HG02678 (cell line): ENCODE data around the gene ARHGAP26.

Experiments used
- ATAC-seq: cut with Tn5 transposase; IDR thresholded peaks from one replicate; pipeline ENCODE4 v1.9.1; 2021; ENCODE audit warnings: mild to moderate bottlenecking, moderate library complexity; ENCODE audit not compliant: unreplicated experiment

Gene ARHGAP26

DNA sequence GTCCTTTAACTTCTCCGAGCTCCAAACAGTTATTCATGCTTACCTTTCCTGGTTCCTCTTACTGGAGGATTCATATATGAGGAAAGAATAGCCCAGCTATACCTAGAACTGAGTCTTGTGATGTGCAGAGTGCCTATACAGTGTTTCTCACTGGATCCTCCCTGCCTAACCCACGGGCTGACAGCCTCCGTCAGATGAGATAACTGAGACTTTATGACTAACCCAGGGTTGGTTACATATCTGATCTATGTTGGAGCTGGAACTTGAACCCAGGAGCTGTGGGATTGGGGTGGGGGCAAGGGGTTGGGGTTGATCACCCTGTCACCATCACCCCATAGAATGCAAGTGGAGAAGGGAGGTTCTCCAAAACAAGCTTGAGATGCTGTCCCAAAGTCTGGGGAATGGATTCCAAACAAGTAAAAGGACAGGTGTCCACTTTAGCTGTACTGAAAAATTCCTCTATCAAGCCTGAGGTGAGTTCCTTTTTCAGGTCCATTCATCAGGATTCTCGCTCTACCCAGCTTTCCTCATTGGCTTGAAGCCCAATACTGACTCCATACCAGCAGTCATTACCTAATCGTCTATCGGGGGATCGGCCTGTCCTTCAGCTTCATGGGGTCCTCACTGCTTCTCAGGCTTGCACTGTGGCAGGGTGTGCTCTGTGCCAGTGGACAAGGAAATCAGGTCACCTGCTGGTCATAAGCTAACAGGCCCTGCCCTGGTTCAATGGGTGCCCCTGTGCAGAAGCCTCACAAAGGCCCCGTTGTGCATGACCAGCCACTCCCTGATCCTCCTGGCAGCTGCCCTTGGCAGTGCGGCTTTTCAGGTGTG is 100.6 kb downstream of the ARHGAP26 start:
- no peak for ATAC-seq

DNA sequence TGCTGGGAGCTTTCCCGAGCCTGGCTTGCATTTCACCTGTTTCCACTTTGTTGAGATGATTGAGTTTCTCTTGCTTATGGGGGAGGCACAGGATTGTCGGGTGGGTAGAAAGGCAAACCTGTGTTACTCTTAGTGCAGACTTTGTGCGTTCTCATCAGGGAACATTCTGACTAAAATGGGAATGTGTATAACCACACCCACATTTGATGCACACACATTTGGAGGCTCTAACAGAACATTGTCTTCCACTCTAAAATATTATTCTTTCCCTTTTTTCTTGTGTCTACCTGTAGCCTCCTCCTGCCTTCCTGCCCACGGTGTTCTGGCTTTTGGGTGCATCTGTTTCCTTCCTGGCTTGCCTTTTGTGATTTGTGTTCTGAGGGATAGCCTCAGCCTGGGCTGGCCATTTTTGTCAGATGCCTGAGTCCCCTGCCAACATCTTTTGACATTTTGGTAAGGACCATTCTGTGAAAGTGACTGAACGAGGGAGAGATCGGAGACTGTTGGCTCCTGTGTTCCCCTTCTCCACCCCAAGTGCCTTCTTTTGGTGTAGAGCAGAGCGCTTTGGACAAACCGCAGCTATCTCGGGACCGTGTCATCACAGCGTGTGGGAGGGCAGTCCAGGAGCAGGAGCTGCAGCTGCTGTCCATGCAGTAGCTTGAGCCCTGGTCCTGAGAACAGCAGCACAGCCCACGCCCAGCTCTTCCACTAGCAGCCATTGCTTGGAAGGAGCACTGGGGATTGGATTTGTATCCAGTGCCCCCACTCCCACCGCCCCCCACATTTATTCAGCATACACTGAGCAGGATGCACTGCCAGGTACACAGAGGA is 101.4 kb downstream of the ARHGAP26 start:
- ATAC-seq: no peak

DNA sequence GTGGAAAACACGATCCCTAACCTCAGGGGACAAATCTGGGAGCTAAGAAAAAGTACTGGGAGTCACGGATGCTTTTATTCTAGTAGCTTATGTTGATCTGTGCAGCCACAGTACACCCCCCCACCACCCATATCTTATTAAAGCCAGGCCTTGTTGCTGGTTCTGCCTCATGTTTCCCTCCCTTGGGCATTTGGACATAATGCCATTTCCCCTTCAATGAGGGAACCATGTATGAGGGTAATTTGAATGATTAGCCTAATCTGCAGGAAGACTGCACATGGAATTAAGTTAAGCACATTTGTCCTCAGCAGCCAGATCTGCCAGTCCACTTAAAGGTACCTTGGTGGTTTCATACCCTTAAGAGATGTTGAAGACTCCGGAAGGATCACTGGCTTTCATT is 102.0 kb downstream of the ARHGAP26 start:
- no peak for ATAC-seq

DNA sequence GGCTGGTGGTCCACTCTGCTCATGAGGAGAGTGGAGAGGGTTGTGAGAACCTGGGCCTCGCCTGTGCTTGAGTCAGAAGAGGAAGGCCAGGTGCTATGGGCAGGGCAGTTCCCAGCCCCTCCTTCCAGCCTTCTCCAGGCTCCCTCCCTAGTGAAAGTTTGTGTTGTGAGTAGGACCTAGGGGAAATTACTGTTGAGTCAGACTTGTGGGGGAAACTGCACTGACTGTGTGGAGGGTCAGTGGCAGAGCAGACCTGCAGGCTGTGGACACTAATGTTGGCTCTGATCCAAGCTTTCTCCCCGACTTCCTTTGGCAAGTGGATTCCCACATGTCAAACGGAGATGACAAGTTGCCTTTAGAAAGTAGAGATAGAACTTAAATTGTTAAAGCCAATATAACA is 102.6 kb downstream of the ARHGAP26 start:
- ATAC-seq: no peak

DNA sequence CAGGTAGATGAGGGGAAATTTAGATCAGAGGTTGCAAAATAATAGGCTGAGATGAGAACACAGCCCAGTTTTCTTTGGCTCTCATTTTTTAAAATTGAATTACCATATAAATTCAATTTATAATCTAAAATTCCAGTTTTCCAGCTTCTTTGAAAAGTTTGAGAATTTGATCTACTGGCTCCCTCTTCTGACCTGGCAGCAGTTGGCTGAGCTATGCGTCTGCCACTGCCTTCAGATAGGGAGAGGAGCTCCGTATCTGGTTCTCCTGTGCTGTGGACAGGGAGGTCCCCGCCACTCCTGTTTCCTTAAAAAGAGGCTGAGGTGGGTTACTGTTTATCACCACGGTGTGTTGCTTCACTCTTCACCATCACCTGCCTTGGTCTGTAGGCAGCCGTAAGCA is 103.7 kb downstream of the ARHGAP26 start:
- no peak for ATAC-seq

DNA sequence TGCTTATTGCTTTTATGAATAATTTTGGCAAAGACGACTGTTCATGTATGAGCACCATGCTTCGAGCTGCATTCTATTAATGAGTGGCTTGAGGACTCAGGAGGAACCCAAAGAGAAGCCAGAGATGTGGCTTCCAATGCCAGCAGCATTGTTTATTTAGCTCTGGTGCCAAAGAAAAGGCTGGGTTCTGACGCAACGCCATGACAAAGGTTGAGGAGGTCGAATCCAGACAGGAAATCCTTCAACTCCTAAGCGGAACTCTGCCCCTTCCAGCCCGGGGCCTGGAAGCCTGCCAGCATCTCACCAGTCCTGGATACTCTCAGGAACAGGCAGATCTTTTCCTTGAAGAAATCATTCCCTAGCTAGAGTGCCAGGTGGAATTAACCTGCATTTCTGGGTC is 104.4 kb downstream of the ARHGAP26 start:
- ATAC-seq: no peak

DNA sequence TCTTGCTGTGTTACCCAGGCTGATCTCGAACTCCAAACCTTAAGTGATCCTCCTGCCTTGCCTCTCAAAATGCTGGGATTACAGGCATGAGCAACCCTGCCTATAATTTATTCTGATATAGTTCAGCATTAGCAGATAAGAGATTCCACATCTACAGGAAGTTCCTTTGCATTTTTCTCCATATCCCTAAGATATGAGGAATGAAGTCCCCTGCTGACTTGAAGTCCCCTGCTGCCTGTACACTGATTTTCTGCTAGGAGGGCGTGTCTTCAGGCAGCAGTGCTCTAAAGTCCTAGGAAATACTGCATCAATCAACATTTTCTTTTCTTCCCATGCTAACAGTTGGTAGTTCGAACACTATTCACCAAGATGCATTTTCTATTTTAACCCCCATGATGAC is 105.8 kb downstream of the ARHGAP26 start:
- no peak for ATAC-seq

DNA sequence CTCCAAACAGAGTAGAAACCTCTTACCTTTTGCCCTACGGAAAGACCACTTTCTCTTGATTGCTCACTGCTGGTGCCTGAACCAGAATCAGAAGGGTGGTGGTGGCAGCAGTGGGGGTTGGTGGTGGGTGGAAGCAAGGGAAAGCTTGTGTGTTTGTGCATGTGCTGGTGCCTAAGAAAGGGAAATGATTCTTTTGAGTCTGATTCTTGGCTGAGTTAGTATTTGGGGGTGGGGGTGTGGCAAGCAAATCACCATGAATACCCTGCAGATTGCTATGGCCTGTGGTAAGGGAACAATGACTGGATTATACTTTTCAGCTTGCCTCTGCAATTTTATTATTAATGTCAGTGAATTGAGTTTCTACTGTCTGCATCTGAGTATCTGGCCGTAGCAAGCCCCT is 106.6 kb downstream of the ARHGAP26 start:
- no peak for ATAC-seq

DNA sequence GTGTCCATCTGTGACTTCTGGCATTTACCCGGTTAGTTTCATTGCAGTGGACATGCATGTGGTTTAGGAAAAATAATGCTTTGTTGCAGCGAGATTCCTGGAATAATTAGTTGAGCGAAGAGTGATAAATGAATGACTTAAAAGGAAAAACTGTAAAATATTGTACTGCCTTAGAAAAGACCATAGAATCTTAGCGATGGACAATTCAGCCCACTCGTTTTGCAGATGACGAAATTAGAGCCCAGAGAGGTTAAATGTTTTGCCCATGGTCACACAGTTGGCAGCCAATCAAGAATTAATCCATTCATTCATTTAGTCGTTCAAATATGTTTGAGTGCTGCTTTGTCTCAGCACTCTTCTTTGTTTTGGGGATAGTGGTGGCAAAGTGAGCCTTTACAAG is 107.9 kb downstream of the ARHGAP26 start:
- no peak for ATAC-seq

DNA sequence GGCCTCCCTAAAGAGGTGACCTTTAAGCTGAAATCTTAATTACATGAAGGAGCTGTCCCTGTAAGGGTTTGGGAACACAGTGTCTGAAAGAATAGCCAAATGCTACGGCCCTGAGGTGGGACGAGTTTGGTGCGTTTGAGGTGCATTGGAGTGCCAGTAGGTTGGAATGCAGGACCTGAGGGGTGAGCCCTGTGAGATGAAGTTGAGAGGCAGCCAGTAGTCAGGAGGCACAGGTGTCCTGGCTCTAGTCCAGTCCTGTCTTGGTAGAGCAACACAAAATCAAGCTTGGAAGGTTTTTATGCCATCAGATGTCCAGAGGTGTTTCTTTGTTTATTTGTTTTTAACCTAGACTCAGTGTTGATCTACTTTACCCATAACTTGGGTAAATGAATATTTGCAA is 108.5 kb downstream of the ARHGAP26 start:
- no peak for ATAC-seq

DNA sequence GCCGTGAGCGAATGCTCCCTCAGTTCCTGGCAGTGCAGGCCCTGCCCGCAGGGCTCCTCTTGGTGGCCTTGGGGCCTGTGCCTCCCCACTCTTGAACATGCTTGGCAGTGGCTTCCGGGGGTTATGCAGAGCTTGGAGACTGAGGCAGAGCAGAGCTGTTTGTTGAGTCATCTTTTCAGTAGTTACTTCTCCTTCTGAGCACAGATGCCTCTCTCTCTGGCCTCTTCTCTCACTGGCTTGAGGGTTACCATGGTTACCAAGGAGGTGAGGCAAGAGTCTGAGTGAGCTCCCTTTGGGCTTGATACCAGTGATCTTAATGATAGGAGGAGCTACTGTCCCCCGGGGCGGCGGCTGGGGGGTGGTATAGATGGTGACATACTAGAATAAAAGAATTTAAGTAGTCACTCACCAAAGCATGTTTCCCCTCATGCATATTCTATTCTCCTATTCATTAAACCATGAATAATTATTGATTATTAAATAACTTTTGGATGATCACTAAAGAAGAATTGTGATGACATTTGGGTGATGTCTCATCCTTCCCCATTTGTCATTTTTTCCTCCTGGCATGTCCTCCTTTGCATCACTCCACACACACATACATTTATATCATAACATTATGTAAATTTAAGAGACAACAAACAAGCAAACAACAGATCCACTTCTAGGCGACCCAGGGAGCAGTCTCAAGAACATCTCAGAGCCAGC is 111.1 kb downstream of the ARHGAP26 start:
- peak; percentile 52 for ATAC-seq

DNA sequence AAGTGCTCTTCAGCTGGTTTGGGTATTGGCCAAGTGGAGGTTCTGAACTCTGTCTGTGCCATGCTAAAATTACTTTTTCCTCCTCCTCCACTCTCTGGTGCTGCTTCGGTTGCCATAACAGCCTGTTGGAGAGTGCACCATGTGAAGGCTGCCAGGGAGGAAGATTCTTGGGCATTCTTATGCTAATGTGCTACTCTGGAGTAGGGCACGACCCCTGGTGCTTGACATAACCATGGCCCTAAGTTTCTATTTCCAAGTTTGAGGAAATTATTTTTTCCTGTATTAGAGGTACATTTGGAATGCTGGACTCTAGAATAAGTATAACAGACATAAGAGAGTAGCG is 111.6 kb downstream of the ARHGAP26 start:
- ATAC-seq: no peak

DNA sequence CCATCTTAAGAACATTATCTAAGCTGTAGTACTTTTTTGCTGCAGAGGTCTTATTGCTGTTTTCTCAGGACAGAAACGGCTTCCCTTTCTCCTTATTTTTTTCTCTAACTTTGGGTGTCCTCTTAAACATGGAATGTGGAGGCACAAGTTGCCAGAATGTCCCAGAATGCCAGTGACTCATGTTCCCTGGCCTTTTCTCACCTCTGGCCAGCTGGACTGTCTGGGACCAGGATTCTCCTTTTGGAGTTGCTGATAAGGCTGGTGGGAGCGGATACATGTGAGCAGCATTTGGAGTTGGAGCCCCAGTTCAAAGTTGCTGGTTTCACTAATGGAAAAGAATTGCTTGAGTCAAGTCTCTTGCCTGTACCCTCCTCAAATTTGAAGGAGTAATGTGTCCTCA is 112.8 kb downstream of the ARHGAP26 start:
- no peak for ATAC-seq

DNA sequence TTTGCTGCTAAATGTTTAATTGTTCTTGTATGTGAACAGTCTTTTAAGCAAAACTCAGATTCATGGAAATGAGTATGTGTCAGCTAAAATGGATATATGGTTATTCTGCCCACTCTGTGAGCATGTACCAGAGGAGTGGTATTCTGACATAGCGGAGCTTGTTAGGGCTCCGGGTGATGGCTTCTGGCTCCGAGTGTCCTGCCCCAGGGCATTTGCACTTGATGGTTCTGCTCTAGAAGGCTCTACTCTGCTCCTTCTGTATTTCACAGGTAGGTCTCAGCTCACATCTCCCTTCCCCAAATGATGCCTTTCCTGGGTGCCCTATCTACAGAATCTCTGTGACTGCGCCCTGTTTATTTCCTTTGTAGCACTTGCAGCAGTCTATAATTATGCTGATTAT is 113.3 kb downstream of the ARHGAP26 start:
- no peak for ATAC-seq

DNA sequence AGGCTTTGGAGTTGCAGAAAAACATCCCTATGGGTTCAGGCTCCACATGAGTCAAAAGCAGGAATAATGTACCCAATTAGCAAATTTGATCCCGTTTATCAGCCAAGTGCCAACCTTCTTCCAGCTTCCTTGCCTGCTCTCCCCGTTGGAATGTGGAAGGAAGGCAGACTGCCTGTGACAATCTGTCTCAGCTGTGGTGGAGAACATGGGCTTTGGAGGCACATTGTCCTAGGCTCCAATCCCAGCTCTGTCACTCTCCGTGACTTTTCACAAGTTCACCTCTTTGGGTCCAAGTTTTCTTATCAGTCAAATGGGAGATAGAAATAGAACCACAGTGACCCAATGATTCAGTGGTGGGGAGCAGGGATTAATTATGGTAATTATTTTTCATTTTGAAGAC is 113.9 kb downstream of the ARHGAP26 start:
- ATAC-seq: no peak

DNA sequence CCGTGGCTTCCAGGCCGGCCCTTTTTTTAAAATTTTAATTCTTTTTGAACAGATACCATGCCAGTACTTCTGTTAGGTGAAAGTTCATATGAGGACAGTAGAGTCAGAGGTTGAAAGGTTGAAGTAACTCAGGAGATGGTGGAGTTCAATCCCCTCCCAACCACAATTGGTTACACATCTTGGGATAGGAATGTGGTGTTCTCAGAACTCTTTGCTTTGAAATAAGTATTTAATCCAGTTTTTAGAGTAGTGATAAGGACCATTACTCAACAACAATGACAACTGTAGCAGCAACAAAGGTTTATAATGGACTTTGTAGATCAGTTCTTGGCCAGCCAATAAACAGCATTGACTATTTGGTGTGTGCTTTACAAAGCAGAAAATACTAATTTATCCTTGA is 116.0 kb downstream of the ARHGAP26 start:
- ATAC-seq: no peak

DNA sequence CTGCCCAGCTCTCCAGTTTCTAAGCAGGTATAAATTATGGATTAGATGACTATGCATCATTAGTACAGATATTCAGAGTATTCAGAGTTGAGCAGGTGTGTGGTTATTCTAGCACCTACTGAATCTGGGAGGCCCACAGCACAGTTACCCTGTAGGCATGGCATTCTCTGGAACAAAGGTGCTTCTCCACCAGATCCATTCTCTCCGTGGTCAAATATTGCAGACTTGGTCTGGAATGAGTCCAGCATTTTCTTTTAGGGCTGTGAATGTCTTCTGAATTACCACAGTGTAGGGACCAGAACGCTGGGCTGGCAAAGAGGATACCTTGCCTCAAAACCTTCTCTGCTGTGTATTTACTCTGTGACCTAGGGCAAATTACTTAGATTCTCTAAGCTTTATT is 116.8 kb downstream of the ARHGAP26 start:
- ATAC-seq: no peak

DNA sequence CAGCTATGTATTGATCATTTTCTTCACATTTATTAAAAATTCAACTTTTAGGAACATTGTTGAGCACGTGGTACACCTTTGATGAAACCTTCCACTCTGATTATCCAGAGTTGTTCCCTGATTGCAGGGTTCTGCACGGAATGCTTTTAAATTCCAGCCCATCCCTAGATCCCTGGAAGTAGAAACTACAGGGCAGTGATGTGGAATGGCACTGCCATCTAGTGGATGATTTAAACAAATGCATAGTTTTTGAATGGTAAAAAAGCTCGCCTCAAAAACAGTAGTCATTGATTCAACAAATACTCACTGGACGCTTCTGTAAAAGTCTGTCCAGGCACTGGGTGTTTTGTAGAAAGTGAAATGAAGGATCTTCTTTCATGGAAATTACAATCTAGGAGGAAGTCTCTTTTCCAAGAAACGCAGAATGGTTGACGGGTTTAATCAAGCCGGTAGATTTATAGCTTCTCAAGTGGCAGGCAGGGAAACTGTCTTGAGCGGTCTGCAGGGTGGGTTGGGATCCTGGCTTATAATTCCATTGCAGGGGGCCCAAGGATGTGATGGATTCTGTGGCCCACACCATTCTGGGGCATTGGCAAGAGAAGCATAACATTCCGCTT is 118.4 kb downstream of the ARHGAP26 start:
- ATAC-seq: no peak

DNA sequence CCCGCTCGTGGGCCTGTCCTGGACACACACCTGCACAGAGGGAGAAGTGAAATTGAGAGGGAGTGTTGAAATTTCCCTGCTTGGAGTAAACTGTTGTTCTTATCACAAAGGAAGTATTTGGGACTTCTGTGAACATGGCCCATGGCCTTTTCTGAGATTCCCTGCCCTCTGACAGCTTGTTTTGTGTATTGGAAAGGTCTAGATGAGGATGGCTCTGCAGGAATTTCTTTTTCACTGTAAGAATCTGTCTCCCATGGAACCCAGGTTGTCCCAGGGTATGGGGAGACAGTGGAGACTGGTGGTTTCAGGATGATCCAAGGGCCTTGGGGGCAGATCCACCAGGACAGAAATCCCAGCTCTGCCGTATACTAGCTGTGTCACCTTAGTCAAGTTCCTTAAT is 121.8 kb downstream of the ARHGAP26 start:
- no peak for ATAC-seq

DNA sequence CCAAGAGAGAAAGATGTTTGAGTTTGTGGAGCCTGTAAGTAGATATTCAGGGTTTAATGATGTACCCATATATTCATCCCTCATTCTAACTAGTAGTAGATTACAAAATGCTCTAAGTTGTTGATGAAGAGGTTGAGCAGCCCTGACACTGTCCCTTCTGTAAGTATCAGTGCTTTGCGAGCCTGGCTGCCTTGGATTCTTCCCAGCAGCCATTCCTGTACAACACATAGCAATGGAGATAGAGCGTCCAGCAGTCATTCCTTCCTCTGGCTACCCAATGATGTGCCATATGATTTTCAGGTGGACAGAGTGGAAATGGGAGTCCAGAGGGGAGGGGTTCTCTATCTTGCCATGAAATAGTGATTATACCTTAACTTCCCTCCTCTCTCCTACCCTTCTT is 124.1 kb downstream of the ARHGAP26 start:
- no peak for ATAC-seq

DNA sequence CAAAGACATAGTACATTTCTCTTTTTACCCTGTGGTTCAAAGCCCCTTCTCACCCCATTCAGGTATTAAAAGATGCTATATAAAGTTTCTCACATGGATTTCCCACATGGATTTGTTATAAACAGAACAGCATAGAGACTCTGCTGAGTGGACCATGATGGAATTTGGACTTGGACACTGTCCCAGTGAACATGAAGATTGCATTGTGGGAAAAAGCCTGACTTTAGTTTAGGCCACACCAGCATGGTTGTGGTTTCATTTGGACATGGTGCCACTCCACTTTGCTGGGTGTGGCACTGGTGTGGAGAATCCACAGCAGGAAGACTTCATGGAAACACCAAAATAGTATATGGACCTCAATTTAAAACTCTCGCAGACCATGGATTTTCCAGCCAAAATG is 124.6 kb downstream of the ARHGAP26 start:
- no peak for ATAC-seq
